GM18907 (cell line): ENCODE data around the gene SIRT6.
"Not testable (repeated sequence)": the region's sequence is repeated elsewhere in the genome, so short reads cannot be mapped to it uniquely, and the experiment has no call there.

ENCODE experiments used
- ATAC-seq: cut with Tn5 transposase; IDR thresholded peaks from one replicate; pipeline ENCODE4 v1.9.1; 2021; ENCODE audit warnings: mild to moderate bottlenecking, moderate library complexity; ENCODE audit not compliant: unreplicated experiment

SIRT6 gene

DNA sequence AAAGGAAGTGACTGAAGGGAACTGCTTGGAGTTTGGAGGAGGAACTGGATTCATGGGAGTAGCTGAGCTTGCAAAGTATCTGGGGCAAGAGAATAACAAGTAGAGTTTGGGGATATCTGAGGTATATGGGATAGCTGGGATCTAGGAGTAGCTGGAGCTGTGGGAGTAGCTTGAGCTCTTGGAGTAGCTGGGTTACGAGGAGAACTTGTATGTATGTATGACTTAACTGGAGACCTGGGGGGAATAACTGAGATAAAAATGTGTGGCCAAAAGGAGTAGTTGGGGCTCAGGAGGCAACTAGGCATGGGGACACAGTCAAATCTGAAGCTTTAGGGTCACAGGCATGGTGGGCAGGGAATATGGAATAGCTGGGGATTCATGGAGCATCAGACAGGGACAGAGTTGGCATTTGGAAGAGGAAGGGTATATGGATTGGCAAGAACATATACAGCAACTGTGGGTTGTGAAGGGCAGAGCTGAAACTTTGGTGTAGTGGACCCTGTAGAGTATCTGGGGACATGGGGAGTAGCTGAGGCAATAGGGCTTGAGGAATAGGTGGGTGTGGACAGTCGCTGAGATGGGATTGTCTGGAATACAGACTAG lies 18.7 kb upstream of the SIRT6 start:
- no peak for ATAC-seq

DNA sequence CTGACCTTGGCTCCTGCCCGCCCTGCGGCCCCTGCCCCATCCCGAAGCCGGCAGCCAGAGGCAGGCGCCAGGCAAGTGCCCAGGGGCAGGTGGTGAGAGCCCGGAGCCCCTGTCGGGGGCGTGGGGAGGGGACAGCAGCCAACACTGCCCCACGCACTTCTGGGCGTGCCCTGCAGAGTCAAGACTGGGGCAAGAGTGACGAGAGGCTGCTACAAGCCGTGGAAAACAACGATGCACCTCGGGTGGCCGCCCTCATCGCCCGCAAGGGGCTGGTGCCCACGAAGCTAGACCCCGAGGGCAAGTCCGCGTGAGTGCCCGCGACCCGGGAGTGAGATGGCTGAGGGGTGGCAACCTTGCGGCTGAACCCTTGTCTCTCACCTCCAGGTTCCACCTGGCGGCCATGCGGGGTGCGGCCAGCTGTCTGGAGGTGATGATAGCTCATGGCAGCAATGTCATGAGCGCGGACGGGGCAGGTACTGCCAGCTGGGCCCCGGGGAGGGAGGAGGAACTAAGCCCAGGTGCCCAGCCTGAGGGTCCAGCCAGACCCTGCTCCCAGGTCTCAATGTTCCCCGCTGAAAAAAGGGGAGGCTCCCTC lies 17.4 kb upstream of the SIRT6 start:
- no peak for ATAC-seq

DNA sequence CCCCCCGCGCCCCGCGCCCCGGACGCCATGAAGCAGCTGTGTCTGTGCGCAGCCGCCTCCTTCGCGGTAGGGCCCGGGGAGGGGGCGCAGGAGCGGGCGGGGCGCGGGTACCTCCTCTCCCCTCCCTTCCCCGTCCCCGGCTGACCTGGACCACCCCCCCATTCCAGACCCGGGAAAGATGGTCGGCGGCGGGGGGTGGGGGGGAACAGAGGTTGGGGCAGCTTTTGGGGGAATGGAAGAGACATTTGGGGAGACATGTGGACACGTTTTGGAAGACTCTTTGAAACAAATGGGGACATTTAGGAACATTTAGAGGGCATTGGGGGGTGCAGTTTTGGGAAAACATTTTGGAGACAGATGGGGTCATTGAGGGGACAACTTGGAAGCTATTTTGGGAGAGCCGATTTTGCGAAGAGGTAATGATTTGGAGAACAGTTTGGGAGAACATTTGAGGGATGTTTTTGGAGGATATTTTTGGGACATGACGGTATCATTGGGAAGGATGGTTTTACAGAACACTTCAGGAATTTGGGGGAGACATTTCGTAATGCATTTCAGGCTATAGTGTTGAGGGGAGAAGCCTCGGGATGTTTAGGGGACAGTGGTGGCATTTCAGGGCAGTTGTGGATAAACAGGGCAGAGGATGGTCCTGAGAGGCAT lies 16.2 kb upstream of the SIRT6 start:
- no peak for ATAC-seq

DNA sequence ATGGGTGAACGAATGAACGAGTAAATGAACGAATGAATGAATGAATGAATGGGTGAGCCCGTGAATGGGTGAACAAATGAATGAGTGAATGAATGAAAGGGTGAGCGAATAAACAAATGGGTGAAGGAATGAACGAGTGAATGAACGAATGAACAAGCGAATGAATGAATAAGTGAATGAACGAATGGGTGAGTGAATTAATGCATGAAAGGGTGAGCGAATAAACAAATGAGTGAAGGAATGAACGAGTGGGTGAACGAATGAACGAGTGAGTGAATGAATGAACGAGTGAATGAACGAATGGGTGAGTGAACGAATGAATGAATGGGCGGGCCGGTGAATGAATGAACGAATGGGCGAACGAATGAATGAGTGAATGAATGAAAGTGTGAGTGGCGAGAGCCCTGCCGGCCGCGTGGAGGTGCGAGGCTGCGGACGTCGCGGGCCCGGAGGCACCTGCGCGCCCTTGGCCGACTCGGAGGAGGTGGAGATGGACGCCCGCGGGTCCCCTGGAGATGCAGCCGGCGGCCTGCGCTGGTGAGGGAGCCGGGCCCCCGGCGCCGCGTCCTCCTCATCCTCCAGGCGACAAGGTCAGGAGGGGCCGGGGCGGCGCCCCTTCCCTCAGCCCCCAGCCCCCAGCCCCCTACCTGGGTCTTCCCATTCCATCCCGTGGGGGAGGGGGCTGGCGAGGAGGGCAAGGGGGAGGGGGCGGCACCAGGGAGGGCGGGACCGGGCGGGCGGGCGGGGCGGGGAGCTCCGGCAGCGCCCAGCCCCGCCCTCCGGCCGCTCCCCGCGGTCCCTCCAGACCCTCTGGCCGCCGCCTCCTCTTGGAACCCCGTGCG lies 15.5 kb upstream of the SIRT6 start:
- no peak for ATAC-seq

DNA sequence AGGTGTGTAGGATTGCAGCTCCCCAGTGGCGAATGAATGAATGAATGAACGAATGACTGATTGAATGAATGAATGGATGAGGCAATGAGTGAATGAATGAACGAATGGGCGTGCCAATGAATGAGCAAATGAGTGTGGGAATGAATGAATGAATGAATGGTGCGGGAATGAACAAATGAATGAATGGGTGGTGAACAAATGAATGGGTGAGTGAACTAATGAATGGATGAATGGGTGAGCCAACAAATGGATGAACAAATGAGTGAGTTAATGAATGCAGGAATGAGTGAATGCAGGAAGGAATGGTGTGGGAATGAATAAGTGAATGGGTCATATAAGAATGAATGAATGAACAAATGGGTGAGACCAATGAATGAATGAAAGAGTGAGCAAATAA lies 14.9 kb upstream of the SIRT6 start:
- ATAC-seq: no peak

DNA sequence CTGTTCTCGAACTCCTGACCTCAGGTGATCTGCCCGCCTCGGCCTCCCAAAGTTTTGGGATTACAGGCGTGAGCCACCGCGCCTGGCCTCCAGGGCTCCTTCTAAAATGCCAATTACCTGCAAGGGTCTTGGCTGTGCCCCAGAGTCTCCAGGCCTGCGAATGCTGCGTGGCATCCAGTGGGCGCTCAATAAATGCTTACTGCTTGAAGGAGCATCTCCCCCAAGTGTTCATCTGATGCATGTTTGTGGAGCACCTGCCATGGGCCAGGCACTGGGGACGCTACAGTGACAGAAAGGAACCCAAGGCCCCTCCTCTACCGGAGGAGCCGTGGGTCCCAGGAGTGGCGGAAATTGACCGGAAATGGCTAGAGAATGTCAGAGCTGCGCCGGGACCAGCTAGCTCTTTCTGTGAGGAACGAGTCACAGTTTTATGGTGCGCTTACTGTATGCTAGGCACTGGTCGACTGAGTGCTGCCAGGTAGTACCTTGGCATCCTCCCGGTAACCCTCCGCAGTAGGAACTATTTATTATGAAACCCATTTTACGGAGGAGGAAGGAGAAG lies 14.3 kb upstream of the SIRT6 start:
- ATAC-seq: no peak

DNA sequence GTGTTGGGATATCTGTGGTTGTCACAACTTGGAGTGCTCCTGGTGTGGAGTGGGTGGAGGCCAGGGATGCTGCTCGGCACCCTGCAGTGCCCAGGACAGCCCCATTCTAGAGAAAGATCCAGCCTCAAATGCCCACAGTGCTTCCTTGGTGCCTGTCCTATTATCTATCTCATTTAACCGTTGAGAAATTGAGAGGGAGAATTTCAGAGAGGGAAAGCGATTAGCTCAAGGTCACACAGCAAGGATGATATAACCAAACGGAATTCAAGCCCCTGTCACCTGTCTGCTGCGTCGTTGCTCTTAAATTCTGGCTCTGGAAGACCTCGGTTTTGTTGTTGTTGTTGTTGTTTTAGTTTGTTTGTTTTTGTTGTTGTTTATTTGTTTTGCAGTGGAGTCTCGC lies 13.6 kb upstream of the SIRT6 start:
- no peak for ATAC-seq

DNA sequence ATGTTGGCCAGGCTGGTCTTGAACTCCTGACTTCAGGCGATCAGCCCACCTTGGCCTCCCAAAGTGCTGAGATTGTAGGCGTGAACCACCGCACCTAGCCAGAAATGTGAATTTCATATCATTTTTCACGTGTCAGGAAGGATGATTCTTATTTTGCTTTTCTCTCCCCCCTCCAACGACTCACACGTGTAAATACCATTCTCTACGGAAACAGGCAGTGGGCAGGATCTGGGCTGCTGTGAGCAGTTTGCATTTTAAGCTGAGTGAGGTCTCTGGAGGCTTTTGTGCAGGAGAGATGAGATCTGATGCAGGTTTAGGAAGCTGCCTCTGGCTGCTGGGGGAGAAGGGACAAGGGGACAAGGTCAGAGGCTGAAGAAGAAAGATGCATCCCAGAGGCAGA lies 12.0 kb upstream of the SIRT6 start:
- no peak for ATAC-seq

DNA sequence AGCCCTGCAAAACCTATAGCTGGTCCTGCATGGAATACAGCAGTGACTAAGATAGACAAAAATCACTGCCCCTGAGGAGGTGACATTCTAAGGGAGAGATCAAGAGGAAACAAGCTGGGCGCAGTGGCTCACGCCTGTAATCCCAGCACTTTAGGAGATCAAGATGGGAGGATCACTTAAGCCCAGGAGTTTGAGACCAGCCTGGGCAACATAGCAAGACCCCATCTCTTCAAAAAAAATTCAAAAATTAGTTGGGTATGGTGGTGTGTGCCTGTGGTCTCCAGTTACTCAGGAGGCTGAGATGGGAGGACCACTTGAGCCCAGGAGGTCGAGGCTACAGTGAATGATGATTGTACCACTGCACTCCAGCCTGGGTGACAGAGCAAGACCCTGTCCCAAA lies 10.2 kb upstream of the SIRT6 start:
- ATAC-seq: not testable (repeated sequence)

DNA sequence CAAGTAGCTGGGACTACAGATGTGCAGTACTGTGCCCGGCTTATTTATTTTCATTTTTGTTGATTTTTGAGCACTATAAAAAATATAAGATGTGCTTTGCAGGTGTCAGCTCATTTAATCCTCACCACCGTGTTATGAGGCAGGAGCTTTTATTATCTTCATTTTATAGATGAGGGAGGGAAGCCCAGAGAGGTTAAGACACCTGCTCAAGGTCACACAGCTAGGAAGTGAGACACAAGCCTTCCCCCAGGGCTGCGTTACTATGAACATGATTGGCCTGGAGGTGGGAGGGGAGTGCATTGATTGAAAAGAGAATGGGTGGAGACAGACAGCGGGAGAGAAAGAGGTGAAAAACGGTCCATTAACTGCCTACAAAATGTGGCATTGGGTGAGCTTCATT lies 7.3 kb upstream of the SIRT6 start:
- ATAC-seq: no peak

DNA sequence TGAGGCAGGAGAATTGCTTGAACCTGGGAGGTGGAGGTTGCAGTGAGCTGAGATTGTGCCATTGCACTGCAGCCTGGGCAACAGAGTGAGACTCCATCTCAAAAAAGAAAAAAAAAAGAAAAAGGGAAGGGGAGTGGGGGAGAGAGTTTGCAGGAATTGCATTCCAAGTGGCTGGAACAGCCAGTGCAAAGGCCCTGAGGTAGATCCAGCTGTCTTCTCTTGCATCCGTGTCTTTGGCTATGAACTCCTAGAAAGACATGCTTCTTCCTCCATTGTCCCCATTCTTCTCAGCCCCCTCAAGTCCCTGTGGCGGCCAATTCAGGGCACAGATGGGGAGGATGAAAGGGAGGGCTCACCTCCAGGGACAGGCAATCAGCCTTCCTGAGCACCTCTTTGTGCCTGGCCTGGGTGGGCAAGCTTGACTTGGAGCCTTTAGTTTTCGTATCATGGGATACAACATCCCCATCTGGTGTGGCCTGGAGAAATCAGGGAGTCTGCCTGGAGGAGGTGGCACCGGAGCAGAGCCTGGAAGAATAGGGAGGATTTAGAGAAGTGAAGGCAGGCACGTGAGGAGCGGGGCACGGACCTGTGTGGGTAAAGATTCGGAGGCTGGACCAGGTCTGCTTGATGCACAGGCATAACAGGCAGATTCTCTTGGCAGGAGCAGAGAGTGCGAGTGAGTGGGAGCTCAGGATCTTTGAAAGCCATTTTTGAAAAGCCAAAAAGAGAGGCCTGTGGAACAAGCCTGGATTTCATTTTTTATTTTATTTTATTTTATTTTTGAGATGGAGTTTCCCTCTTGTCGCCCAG lies 5.2 kb upstream of the SIRT6 start:
- ATAC-seq: no peak

DNA sequence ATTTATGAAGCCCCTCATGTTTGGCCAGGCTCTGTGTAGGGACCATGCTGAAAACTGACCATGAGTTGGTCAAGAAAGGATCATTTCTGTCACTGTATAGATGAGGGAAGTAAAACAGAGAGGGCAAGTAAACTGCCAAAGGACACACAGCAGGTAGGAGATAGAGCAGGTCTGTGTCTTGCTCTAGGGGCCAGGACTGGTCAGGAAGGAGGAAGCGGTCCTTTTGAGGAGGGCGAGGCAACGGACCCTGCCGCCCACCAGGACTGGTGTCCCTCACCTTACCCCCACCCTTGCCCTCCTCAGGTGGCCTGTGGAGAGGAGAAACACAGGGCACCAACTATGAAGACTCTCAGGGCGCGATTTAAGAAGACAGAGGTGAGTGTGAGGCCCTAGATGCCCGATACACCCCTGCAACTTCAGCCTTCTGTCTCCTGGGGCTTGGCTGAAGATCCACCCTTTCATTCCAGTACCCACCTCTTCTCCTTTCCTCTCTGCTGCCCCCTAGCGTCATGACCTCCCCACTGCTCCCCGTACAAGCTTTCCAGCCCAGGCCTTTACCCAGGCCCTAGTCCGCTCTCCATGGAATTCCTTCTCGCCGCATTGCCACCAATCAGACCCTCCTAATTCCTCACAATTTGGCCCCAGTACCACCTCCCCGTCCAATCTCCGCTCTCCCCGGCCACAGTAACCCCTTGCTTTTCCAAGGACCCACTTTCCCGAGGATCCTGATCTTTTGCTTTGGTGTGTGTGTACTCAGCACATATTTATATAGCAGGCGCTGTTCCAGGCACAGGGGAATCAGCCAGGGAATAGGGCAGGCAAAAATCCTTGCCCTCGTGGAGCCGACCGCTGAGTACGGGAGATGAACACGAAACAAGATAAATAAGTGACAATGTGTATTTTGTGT lies 4.0 kb upstream of the SIRT6 start:
- no peak for ATAC-seq

DNA sequence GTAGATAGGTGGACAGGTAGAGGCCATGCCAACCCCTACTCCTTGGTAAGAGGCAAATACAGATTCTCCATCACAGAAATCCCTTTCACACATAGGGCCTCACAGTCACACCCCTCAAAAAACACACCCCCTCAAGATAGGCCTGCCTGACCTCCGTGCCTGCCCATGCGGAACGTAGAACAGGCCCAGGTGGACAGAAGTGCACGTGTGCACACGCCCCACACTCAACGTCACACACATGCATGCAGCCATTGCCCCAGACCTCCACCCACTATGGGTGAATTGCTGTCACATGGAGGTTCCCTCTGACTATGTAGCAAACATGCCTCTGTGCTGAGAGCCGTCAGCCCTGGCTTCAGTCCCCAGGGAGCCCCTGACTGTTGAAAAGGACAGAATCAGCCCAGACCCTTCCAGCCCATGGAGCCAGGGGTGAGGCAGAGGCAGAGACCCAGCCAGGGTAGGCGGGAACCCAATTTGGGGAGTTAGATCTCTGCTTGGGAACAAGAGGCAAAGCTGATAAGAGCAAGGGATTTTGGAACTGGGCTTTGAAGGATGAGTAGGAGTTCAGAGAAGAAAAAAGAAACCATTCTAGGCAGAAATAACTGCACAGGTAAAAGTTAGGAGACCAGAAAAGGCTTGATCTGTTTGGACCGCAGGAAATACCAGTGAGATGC lies 3.2 kb upstream of the SIRT6 start:
- ATAC-seq: no peak

DNA sequence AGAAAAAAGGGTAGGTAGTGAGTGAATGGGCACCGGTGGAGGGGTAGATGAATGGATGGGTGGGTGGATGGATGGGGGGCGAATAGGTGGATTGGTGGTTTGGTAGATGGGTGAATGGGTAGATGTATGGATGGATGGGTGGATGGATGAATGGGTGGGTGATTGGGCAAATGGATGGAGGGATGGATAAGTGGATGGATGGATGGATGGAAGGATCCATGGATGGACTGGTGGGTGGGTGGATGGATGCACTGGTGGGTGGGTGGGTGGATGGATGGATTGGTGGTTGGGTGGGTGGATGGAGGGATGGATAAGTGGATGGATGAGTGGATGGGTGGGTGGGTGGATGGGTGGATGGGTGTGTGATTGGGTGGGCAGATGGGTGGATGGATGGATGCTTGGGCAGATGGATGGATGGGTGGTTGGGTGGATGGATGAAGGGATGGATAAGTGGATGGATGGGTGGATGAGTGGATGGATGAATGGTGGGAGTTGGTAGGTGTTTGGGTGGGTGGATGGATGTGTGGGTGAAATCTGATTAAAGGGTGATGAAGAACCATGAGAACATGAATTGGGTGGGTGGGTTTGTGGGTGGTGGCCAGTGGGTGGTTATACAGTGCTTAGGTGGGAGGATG lies 2.5 kb upstream of the SIRT6 start:
- ATAC-seq: no peak

DNA sequence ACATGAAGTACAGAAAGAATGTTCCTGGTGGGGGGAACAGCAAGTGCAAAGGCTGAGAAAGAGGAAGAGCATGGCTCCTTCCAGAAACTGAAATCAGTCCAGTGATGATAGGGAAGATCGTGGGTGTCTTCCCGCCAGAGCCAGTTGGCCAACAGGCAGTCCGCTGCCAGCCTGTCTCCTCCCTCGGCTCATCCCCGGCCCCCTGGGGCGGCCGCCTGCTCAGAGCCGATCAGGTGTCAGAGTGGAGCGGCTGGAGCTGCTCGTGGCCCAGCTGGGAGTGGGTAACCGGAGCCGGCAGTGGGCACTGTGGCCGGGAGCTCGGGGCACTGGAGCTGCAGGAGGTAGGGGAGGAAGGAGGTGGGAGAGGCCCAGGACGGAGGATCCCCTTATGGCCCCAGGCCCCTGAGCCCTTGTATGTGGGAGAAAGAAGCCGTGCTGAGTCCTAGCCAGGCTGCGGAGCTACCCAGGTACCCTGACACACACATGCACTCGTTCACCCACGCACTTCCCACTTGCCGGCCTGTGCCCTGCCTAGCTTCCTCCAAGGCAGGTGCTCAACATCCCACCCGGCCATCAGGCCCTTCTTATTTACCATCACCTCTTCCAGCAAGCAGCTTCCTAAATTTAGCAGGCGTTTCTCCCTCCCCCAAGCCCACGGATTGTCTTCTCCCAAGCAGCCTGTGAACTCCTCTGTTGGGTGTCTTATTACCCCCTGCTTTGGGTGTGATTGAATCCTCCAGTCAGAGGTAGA lies 1.8 kb upstream of the SIRT6 start:
- no peak for ATAC-seq

DNA sequence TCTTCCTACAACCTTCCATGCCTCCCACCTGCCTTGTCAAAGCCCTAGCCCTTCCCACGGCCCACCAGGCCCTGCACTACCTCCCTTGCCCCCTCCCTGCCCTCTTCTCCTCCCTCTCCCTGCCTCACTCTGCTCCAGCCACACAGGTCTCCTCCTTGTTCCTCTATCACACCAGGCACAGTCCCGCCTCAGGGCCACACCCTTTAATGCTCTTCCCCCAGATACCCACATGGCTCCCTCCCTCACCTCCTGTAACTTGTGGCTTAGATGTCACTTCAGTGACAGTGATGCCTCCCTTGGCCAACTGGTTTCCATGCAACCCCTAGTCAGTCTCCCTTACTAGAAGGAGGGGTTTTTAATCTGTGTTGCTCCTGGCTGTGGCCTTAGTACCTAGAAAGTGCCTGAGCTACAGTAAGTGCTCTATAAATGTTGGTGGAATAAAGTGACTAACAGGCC lies 1.3 kb downstream of the SIRT6 start:
- no peak for ATAC-seq

DNA sequence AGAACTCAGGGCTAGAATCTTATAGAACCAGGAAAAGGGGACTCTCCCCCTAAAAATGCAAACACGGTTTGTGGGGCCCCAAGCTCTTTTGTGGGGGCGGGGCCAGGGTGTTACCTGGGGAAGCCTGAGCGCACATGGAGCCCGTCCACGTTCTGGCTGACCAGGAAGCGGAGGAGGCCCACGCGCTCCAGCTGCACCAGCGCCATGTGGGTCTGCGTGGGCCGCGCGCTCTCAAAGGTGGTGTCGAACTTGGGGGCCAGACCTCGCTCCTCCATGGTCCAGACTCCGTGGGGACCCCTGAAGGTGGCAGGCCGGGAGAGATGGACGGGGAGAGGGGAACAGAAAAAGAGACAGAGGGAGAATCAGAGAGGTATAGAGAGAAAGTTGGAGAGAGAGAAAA lies 3.4 kb downstream of the SIRT6 start:
- ATAC-seq: no peak

DNA sequence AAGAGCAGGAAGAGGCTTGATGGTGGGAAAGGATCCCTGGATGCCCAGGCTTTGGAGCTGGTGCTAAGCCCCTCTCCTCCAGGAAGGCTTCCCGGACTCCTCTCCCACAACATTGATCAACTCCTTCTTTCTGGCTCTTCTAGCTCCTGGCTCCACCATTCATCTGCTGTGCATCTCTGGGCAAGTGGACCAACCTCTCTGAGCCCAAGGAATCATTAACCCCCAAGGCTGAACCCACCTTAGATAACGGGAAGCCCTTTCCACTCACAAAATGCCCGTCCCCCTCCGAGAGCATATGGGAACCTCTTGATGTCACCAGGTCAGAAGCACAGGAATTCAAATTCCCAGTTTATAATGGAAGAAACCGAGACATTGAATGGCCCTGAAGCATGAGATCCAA lies 5.2 kb downstream of the SIRT6 start:
- no peak for ATAC-seq
